ENCODE results near the gene ZNF584.

The ZNF584 gene

GRCh38 chr19:58451358-58452101, 43.1 kb downstream of the ZNF584 start, which contains the start of gene ZNF324B:
TSS of gene ZNF324B (plus strand) at chr19:58451622. CDS start at chr19:58453702, 2,080 bp downstream.
- peaks cover 7% of the 10 kb centered on the region for H3K27me3 ChIP-seq (ENCODE audit: control insufficient read depth, low read length)
- H3K4me2 ChIP-seq (ENCODE audit: low read length), result peak within 1 kb of the TSS; percentile 97
- no peak within 1 kb of the TSS for H3K27ac ChIP-seq (ENCODE audit: low read depth, low read length)
- H3K9me3 ChIP-seq (ENCODE audit: control insufficient read depth, insufficient read depth, low read length), result peaks cover 23% of the 10 kb centered on the region
- H3F3A ChIP-seq (ENCODE audit: control insufficient read depth, insufficient read depth), result no peaks in the 10 kb centered on the region
- H3K79me2 ChIP-seq (ENCODE audit: control insufficient read depth, low read length), result peaks cover 6% of the 10 kb centered on the region
- peak within 1 kb of the TSS; percentile 87 for H3K4me3 ChIP-seq (ENCODE audit: low read length)
- TF ChIP-seq CTCF (IDR thresholded peaks at IDR 0.05; ENCODE audit: low read depth, low read length, poor library complexity, severe bottlenecking) (peak; percentile 19), EZH2phosphoT487 (IDR thresholded peaks at IDR 0.05; ENCODE audit: borderline replicate concordance, low read length) (no peak)
- peaks cover 14% of the 10 kb centered on the region for H3K4me1 ChIP-seq (ENCODE audit: control insufficient read depth, low read length)
- H3K9me2 ChIP-seq (replicated peaks; ENCODE audit: control insufficient read depth, low read length), result no peaks in the 10 kb centered on the region
- no peaks in the 10 kb centered on the region for H4K20me1 ChIP-seq (ENCODE audit: control insufficient read depth, insufficient read depth, low read depth, low read length)
- H3K36me3 ChIP-seq (ENCODE audit: control insufficient read depth, low read length), result peaks cover 16% of the 10 kb centered on the region

- H3K27ac ChIP-seq (ENCODE audit: low read depth, low read length), result no peak overlapping the region
- H3K36me3 ChIP-seq (ENCODE audit: control insufficient read depth, low read length), result peaks cover 23% of the 10 kb centered on the region
- TF ChIP-seq CTCF (IDR thresholded peaks at IDR 0.05; ENCODE audit: low read depth, low read length, poor library complexity, severe bottlenecking), result no peak
- no peak for TF ChIP-seq EZH2phosphoT487 (IDR thresholded peaks at IDR 0.05; ENCODE audit: borderline replicate concordance, low read length)
- H3K79me2 ChIP-seq (ENCODE audit: control insufficient read depth, low read length), result peaks cover 6% of the 10 kb centered on the region
- H3K4me1 ChIP-seq (ENCODE audit: control insufficient read depth, low read length), result peaks cover 14% of the 10 kb centered on the region
- no peaks in the 10 kb centered on the region for H3F3A ChIP-seq (ENCODE audit: control insufficient read depth, insufficient read depth)
- peaks cover 17% of the 10 kb centered on the region for H3K9me3 ChIP-seq (ENCODE audit: control insufficient read depth, insufficient read depth, low read length)
- H3K27me3 ChIP-seq (ENCODE audit: control insufficient read depth, low read length), result peaks cover 7% of the 10 kb centered on the region
- H3K9me2 ChIP-seq (replicated peaks; ENCODE audit: control insufficient read depth, low read length), result no peaks in the 10 kb centered on the region
- no peak overlapping the region for H3K4me2 ChIP-seq (ENCODE audit: low read length)
- H3K4me3 ChIP-seq (ENCODE audit: low read length), result no peak overlapping the region
- H4K20me1 ChIP-seq (ENCODE audit: control insufficient read depth, insufficient read depth, low read depth, low read length), result no peaks in the 10 kb centered on the region
Measured at GRCh38 chr19:58453743-58454142, 45.3 kb downstream of the ZNF584 start.

- peaks cover 7% of the 10 kb centered on the region for H3K27me3 ChIP-seq (ENCODE audit: control insufficient read depth, low read length)
- H3K27ac ChIP-seq (ENCODE audit: low read depth, low read length), result no peak overlapping the region
- no peak overlapping the region for H3K4me2 ChIP-seq (ENCODE audit: low read length)
- no peak overlapping the region for H3K4me3 ChIP-seq (ENCODE audit: low read length)
- H3K4me1 ChIP-seq (ENCODE audit: control insufficient read depth, low read length), result peaks cover 14% of the 10 kb centered on the region
- no peaks in the 10 kb centered on the region for H3F3A ChIP-seq (ENCODE audit: control insufficient read depth, insufficient read depth)
- no peaks in the 10 kb centered on the region for H4K20me1 ChIP-seq (ENCODE audit: control insufficient read depth, insufficient read depth, low read depth, low read length)
- no peak for TF ChIP-seq EZH2phosphoT487 (IDR thresholded peaks at IDR 0.05; ENCODE audit: borderline replicate concordance, low read length)
- TF ChIP-seq CTCF (IDR thresholded peaks at IDR 0.05; ENCODE audit: low read depth, low read length, poor library complexity, severe bottlenecking), result no peak
- H3K79me2 ChIP-seq (ENCODE audit: control insufficient read depth, low read length), result peaks cover 6% of the 10 kb centered on the region
- H3K9me2 ChIP-seq (replicated peaks; ENCODE audit: control insufficient read depth, low read length), result no peaks in the 10 kb centered on the region
- H3K9me3 ChIP-seq (ENCODE audit: control insufficient read depth, insufficient read depth, low read length), result 0 out of 2 replicates have a peak, but pooled peaks cover 3% of the 10 kb centered on the region
- peaks cover 23% of the 10 kb centered on the region for H3K36me3 ChIP-seq (ENCODE audit: control insufficient read depth, low read length)
Measured at GRCh38 chr19:58455306-58455705, 46.9 kb downstream of the ZNF584 start.
